K562 (cell line): ENCODE results near the gene WRAP53. TPM values are rescaled to one million over a fixed set of nuclear protein-coding genes. Genes with fewer than 3 reads are reported as not detected.

Experiments
- ATAC-seq: fragments of 200-7000 bp; cut with Tn5 transposase; 3 replicates; pipeline ENCODE4 v1.9.1; 2020; ENCODE audit warnings: moderate library complexity
- BruUV-seq: library from RNA; stranded (reverse); fragments of 400-500 nt; replicated peaks from 2 replicates; lab custom pipeline; 2021; lab: Mats Ljungman, UMichigan
- CTCF ChIA-PET: fragments of 300-600 bp; formaldehyde crosslinking; extraction: SDS; loops from one replicate; lab custom pipeline; 2021; ENCODE audit warnings: low intra/inter-chr PET ratio; lab: Yijun Ruan, JAX
- POLR2A ChIA-PET: fragments of 300-600, 350-650 bp; sonication (Branson Sonifier 250); formaldehyde crosslinking; extraction: SDS; loops from one replicate; lab custom pipeline; 2021; ENCODE audit warnings: antibody characterized with exemption, inconsistent platforms; lab: Yijun Ruan, JAX
- DNase-seq, 4 experiments: peaks; one replicate each; pipeline versions ENCODE4 v3.0.0 to v3.0.0-alpha.2; 2011 to 2018; ENCODE audit warnings: low spot score in 3 of 4, mixed read lengths in 3 of 4; ENCODE audit errors: extremely low read depth in 1 of 4
- FAIRE-seq: peaks from 2 replicates; lab custom pipeline; 2011; peaks lifted over from hg19 to GRCh38; lab: Jason Lieb, UNC
- H2AFZ ChIP-seq: 2 replicates; pipeline ENCODE4 v1.6.0; 2011; ENCODE audit warnings: low read depth, low read length, control low read depth, inconsistent platforms
- H3K27ac ChIP-seq: fragments of 200-600 bp; 3 replicates; pipeline ENCODE4 v1.8.0; 2011; ENCODE audit warnings: low read depth, mild to moderate bottlenecking, control low read depth, inconsistent platforms, low read length, moderate library complexity, mixed read lengths; ENCODE audit errors: extremely low read depth
- H3K27me3 ChIP-seq, 2 experiments: fragments of 300-600 bp in 1 of 2; 2 replicates in 1 of 2; 3 replicates in 1 of 2; pipeline versions ENCODE4 v1.6.0 to v1.8.0; 2011; ENCODE audit warnings: inconsistent platforms in 2 of 2, low read length in 2 of 2, mild to moderate bottlenecking in 1 of 2, mixed read lengths in 1 of 2, moderate library complexity in 1 of 2; ENCODE audit not compliant: control insufficient read depth in 2 of 2, insufficient read depth in 2 of 2
- H3K36me3 ChIP-seq: fragments of 300-600 bp; 3 replicates; pipeline ENCODE4 v1.8.0; 2011; ENCODE audit warnings: mild to moderate bottlenecking, low read length, inconsistent platforms; ENCODE audit not compliant: control insufficient read depth, insufficient read depth
- H3K4me1 ChIP-seq, 2 experiments: fragments of 200-600 bp in 1 of 2; replicated peaks in 1 of 2; 2 replicates in 1 of 2; 3 replicates in 1 of 2; pipeline versions ENCODE4 v1.5.1 to v1.8.0; 2011; ENCODE audit warnings: inconsistent platforms in 2 of 2, low read length in 2 of 2, mild to moderate bottlenecking in 1 of 2, mixed read lengths in 1 of 2, moderate library complexity in 1 of 2; ENCODE audit not compliant: control insufficient read depth in 2 of 2, insufficient read depth in 2 of 2
- H3K4me2 ChIP-seq: 2 replicates; pipeline ENCODE4 v1.6.1; 2011; ENCODE audit warnings: low read length, control low read depth, inconsistent platforms, mixed read lengths; ENCODE audit not compliant: insufficient read depth
- H3K4me3 ChIP-seq: fragments of 200-600 bp; sonication (generic), shearing (Covaris generic); 2 replicates; pipeline ENCODE4 v1.5.1; 2016; ENCODE audit warnings: control low read depth, inconsistent platforms
- H3K79me2 ChIP-seq: fragments of 200-600 bp; 3 replicates; pipeline ENCODE4 v1.8.0; 2011; ENCODE audit warnings: low read length, inconsistent platforms; ENCODE audit not compliant: control insufficient read depth, insufficient read depth
- H3K9ac ChIP-seq, 2 experiments: 2 replicates each; pipeline versions ENCODE4 v1.6.0 to v1.6.1; 2011; ENCODE audit warnings: low read depth in 2 of 2, low read length in 2 of 2, control low read depth in 1 of 2, inconsistent platforms in 1 of 2, mild to moderate bottlenecking in 1 of 2, mixed read lengths in 1 of 2; ENCODE audit not compliant: insufficient read depth in 1 of 2
- H3K9me1 ChIP-seq: one replicate; pipeline ENCODE4 v1.6.0; 2011; ENCODE audit warnings: inconsistent platforms, mild to moderate bottlenecking, low read length, moderate library complexity; ENCODE audit not compliant: control insufficient read depth, insufficient read depth
- H3K9me3 ChIP-seq: replicated peaks from 2 replicates; pipeline ENCODE4 v1.5.1; 2011; ENCODE audit warnings: low read depth, low read length, inconsistent platforms; ENCODE audit not compliant: control insufficient read depth, insufficient read depth
- H4K20me1 ChIP-seq: replicated peaks from 2 replicates; pipeline ENCODE4 v1.6.1; 2011; ENCODE audit warnings: low read length, inconsistent platforms, mixed read lengths; ENCODE audit not compliant: control insufficient read depth, insufficient read depth
- BRD4 ChIP-seq: fragments of 200-600 bp; sonication (generic); IDR thresholded peaks from 2 replicates; pipeline ENCODE4 v1.6.1; 2017; ENCODE audit warnings: inconsistent platforms
- CXXC5 ChIP-seq: fragments of 250-450 bp; sonication (Bioruptor Pico); IDR thresholded peaks from 2 replicates; pipeline ENCODE4 v1.8.0; 2022; ENCODE audit warnings: inconsistent platforms, mild to moderate bottlenecking, moderate library complexity
- GTF2A2 ChIP-seq: IDR thresholded peaks from 2 replicates; pipeline ENCODE4 v1.6.1; 2016; ENCODE audit warnings: mild to moderate bottlenecking, missing genetic modification characterization, missing compliant biosample characterization
- MED1 ChIP-seq: sonication (generic); formaldehyde crosslinking; IDR thresholded peaks from 2 replicates; pipeline ENCODE4 v1.8.1; 2023; ENCODE audit warnings: missing genetic modification reagents, borderline replicate concordance
- NONO ChIP-seq, 2 experiments: fragments of 200-400 bp in 1 of 2; fragments of 450-650 bp in 1 of 2; formaldehyde crosslinking in 1 of 2; IDR thresholded peaks; 2 replicates each; pipeline ENCODE4 v1.6.1; 2017; ENCODE audit warnings: low read depth in 2 of 2, mild to moderate bottlenecking in 2 of 2, moderate library complexity in 2 of 2, low read length in 1 of 2
- RBBP5 ChIP-seq: fragments of 200-600 bp; sonication (generic); IDR thresholded peaks from 2 replicates; pipeline ENCODE4 v1.6.1; 2012; ENCODE audit warnings: borderline replicate concordance, mild to moderate bottlenecking, low read length, control low read depth, inconsistent platforms; ENCODE audit not compliant: insufficient read depth, poor library complexity, severe bottlenecking
- SAP30 ChIP-seq: fragments of 200-600 bp; sonication (generic); IDR thresholded peaks from 2 replicates; pipeline ENCODE4 v1.6.1; 2012; ENCODE audit warnings: borderline replicate concordance, low read depth, mild to moderate bottlenecking, moderate library complexity, low read length, control low read depth, inconsistent platforms; ENCODE audit not compliant: insufficient read depth, poor library complexity, severe bottlenecking
- ZNF395 ChIP-seq: fragments of 200-800 bp; sonication (Bioruptor generic); IDR thresholded peaks from 2 replicates; pipeline ENCODE4 v1.6.1; 2017; ENCODE audit warnings: missing genetic modification characterization, missing compliant biosample characterization
- WGBS: fragments of 100-300 bp; shearing (Covaris generic); methylation state at CpG from one replicate; pipeline ENCODE4 v1.1.6; 2016; ENCODE audit warnings: low coverage, mixed read lengths; ENCODE audit not compliant: insufficient coverage; ENCODE audit errors: missing lambda C conversion rate; 5-methylcytosine and 5-hydroxymethylcytosine counted together
- in situ Hi-C: fragments of 300-500 bp; cut with MboI; formaldehyde crosslinking; loops from 4 replicates; pipeline ENCODE4 v1.15.0; 2018; ENCODE audit warnings: inconsistent platforms, mixed read lengths
- intact Hi-C: fragments of 100-400 bp; cut with micrococcal nuclease; formaldehyde crosslinking; loops from 2 replicates; pipeline ENCODE4 v1.14.2; 2022
- polyA plus RNA-seq, 8 experiments: library from polyadenylated mRNA; depleted of rRNA in 4 of 8; stranded (reverse) in 5 of 8; unstranded in 3 of 8; fragments of >200 nt; fragmentation: Nextera tagmentation in 2 of 8; fragmentation: Illumina TruSeq in 1 of 8; extraction: Ambion mirVana in 2 of 8; extraction: Trizol in 1 of 8; gene quantifications; 2 replicates each; pipeline versions ENCODE4 v1.2.1 to v1.2.3, GENCODE V29; 2011 to 2014; ENCODE audit warnings: inconsistent platforms in 1 of 8, missing spikeins in 1 of 8
- total RNA-seq, 7 experiments: library from RNA; depleted of rRNA in 6 of 7; stranded (reverse); fragments of >200 nt in 6 of 7; fragmentation: Illumina TruSeq in 2 of 7; extraction: Trizol in 2 of 7; gene quantifications; 2 replicates each; pipeline versions ENCODE4 v1.2.1 to v1.2.3, GENCODE V29; 2011 to 2021; ENCODE audit warnings: low replicate concordance in 1 of 7

Gene WRAP53
- total and polyA plus RNA-seq, 9 of the 15 experiments (the other 6 are each of a cell fraction or from before 2014, with no cell fraction given): 0.72 to 18.2 (median 13.4) TPM

- WGBS: 5% methylated on average over 14 of the region's 15 CpGs
- intact Hi-C loops: loop anchor here (5.0 kb wide), 1 partner anchor 98 kb away; no protein-coding TSS in a partner anchor
- peak overlapping the region; percentile 55; the same call in 1 of the 2 replicates for H2AFZ ChIP-seq
- TF ChIP-seq CXXC5 (CRISPR knock-in tag): no peak
- peak; percentile 11 for TF ChIP-seq RBBP5
- TF ChIP-seq SAP30: peak; percentile 5
- TF ChIP-seq ZNF395: peak; percentile 49; the same call in 1 of the 2 replicates
- no peak for TF ChIP-seq GTF2A2
- TF ChIP-seq BRD4: 0 out of 2 replicates have a peak, but pooled peaks have one; percentile 10
- TF ChIP-seq NONO (IDR thresholded peaks at IDR 0.05; ENCODE audit: low read depth in 2 of 2, low read length in 1 of 2): no peak
- no peak for TF ChIP-seq MED1 (CRISPR knock-in tag)
Observed at GRCh38 chr17:7684851-7685532, 3.3 kb upstream of the WRAP53 start.

More at GRCh38 chr17:7684851-7685532, 3.3 kb upstream of the WRAP53 start:
- in situ Hi-C loops: loop anchor here (5.0 kb wide), 1 partner anchor 53 kb away; the partner anchor contains the start of gene SHBG
- Histone ChIP-seq H3K4me2 (peak overlapping the region; percentile 99), H3K27ac (peak overlapping the region; percentile 99), H3K79me2 (peaks cover 66% of the 10 kb centered on the region), H3K9me1 (no peaks in the 10 kb centered on the region), H3K27me3 (no peaks in the 10 kb centered on the region), H4K20me1 (no peaks in the 10 kb centered on the region), H3K4me3 (peak overlapping the region; percentile 78), H3K4me1 (peaks cover 2 to 15% of the 10 kb centered on the region in 2 experiments; a peak in 3 of 5 replicates), H3K9ac (peak overlapping the region; percentile 95 to 96), H3K36me3 (peaks cover 24% of the 10 kb centered on the region), H3K9me3 (no peaks in the 10 kb centered on the region)
- CTCF ChIA-PET: no interaction called here
- no peak for DNase-seq
- no peak for ATAC-seq
- POLR2A ChIA-PET: interaction anchor here (1.4 to 7.3 kb wide), 12 partner anchors 8 to 101 kb away, joined by 5 to 67 read pairs (median 22); partner anchors contain the start of genes ATP1B2, EFNB3, MPDU1 and SAT2
- no TSS peak for BruUV-seq
- FAIRE-seq: no peak
